Gastrocnemius medialis (tissue), 4 donors: ENCODE results near the gene PRR5L. TPM values are rescaled to one million over a fixed set of nuclear protein-coding genes. Genes with fewer than 3 reads are reported as not detected.

Experiments
- ATAC-seq, 2 donors: fragments of 150-250 bp; one replicate each; pipeline ENCODE4 v1.9.1; 2016
- DNase-seq, 2 donors: peaks; one replicate each; pipeline ENCODE4 v3.0.0-alpha.2; 2019
- H3K27ac ChIP-seq, 4 donors: fragments of 200-600 bp; sonication (generic); 1 replicate in 1 of 4; 2 replicates in 3 of 4; pipeline ENCODE4 v1.5.1; 2016 to 2018; ENCODE audit warnings: mild to moderate bottlenecking in 2 of 4, moderate library complexity in 1 of 4
- H3K27me3 ChIP-seq, 3 donors: fragments of 200-600 bp; sonication (generic) in 2 of 3; 1 replicate in 1 of 3; 2 replicates in 2 of 3; pipeline versions ENCODE4 v1.5.1 to v1.6.0; 2016 to 2019; ENCODE audit warnings: mild to moderate bottlenecking in 1 of 3, moderate library complexity in 1 of 3
- H3K36me3 ChIP-seq, 2 donors: fragments of 200-600 bp; sonication (generic) in 1 of 2; one replicate each; pipeline ENCODE4 v1.5.1; 2017 to 2018
- H3K4me1 ChIP-seq, 2 donors: fragments of 200-600 bp; sonication (generic) in 1 of 2; one replicate each; pipeline ENCODE4 v1.5.1; 2016 to 2017; ENCODE audit warnings: mild to moderate bottlenecking in 2 of 2
- H3K4me3 ChIP-seq, 4 donors: fragments of 200-600 bp; sonication (generic) in 3 of 4; 1 replicate in 1 of 4; 2 replicates in 3 of 4; pipeline ENCODE4 v1.5.1; 2016 to 2019; ENCODE audit warnings: mild to moderate bottlenecking in 2 of 4
- H3K9me3 ChIP-seq, 3 donors: fragments of 200-600 bp; sonication (generic) in 2 of 3; 1 replicate in 1 of 3; 2 replicates in 2 of 3; pipeline ENCODE4 v1.5.1; 2016 to 2019
- CTCF ChIP-seq, 5 experiments: fragments of 450-650 bp in 3 of 5; fragments of 200-600 bp in 2 of 5; sonication (generic) in 2 of 5; IDR thresholded peaks in 4 of 5; conservative IDR thresholded peaks in 1 of 5; 1 replicate in 4 of 5; 2 replicates in 1 of 5; pipeline ENCODE4 v1.5.1; 2016 to 2019; ENCODE audit warnings: antibody characterized with exemption in 5 of 5, mild to moderate bottlenecking in 3 of 5, moderate library complexity in 3 of 5
- POLR2A ChIP-seq, 2 donors: fragments of 450-650 bp; IDR thresholded peaks; one replicate each; pipeline ENCODE4 v1.6.1; 2017; ENCODE audit warnings: antibody characterized with exemption in 2 of 2, mild to moderate bottlenecking in 2 of 2, moderate library complexity in 2 of 2
- in situ Hi-C, 4 donors: fragments of 200-750 bp; cut with MboI; loops; one replicate each; pipeline versions ENCODE4 v1.15.0 to v1.8.0; 2017; ENCODE audit warnings: low sequenced_read_pairs in 4 of 4
- intact Hi-C: fragments of 100-400 bp; cut with DNase I; formaldehyde crosslinking; loops from one replicate; pipeline ENCODE4 v1.15.1; 2023; ENCODE audit warnings: low total_unique reads
- total RNA-seq, 4 donors: library from RNA; depleted of rRNA; stranded (reverse); fragments of >200 nt; gene quantifications; one replicate each; pipeline versions ENCODE4 v1.1.0 to v1.2.3, GENCODE V29; 2016

The PRR5L gene
- total RNA-seq, 4 donors from 2014 or later, result 0.46 to 3.2 (median 1.2) TPM

GRCh38 chr11:36376009-36376887 is 80.2 kb downstream of the PRR5L start:
- H3K9me3 ChIP-seq, result no peaks in the 10 kb centered on the region
- H3K4me1 ChIP-seq, result peaks cover 0 to 19% of the 10 kb centered on the region in 2 donors
- peaks cover 11 to 23% (median 11%) of the 10 kb centered on the region in 3 donors for H3K27me3 ChIP-seq
- H3K36me3 ChIP-seq, result no peaks in the 10 kb centered on the region
- intact Hi-C loops, result loop anchor here (5.0 kb wide), 1 partner anchor 101 kb away; no protein-coding TSS in a partner anchor
- DNase-seq, result no peak
- peak overlapping the region in 1 of 4 donors; percentile 44 for H3K27ac ChIP-seq
- peak in 1 of 2 donors; percentile 8 for ATAC-seq
- in situ Hi-C loops, result no loop called here
- H3K4me3 ChIP-seq, result peak overlapping the region; percentile 56 to 86 (median 66)
- TF ChIP-seq POLR2A (IDR thresholded peaks at IDR 0.05), result no peak
- TF ChIP-seq CTCF (IDR thresholded peaks at IDR 0.05 in 4 of 5, conservative IDR thresholded peaks at IDR 0.05 in 1 of 5), result no peak

GRCh38 chr11:36376888-36377758 is 81.0 kb downstream of the PRR5L start:
- ATAC-seq (peak; percentile 74 to 78), DNase-seq (peak; percentile 26 to 45)
- peaks cover 11 to 23% (median 11%) of the 10 kb centered on the region in 3 donors for H3K27me3 ChIP-seq
- H3K27ac ChIP-seq, result peak overlapping the region in 2 of 4 donors; percentile 17 to 44
- no peaks in the 10 kb centered on the region for H3K9me3 ChIP-seq
- in situ Hi-C loops, result no loop called here
- H3K4me3 ChIP-seq, result peak overlapping the region; percentile 56 to 86 (median 66)
- H3K4me1 ChIP-seq, result peaks cover 0 to 19% of the 10 kb centered on the region in 2 donors
- no peak for TF ChIP-seq POLR2A (IDR thresholded peaks at IDR 0.05)
- peak; percentile 14 to 66 (median 45) for TF ChIP-seq CTCF (IDR thresholded peaks at IDR 0.05 in 4 of 5, conservative IDR thresholded peaks at IDR 0.05 in 1 of 5)
- intact Hi-C loops, result loop anchor here (5.0 kb wide), 1 partner anchor 100 kb away; no protein-coding TSS in a partner anchor
- no peaks in the 10 kb centered on the region for H3K36me3 ChIP-seq

- no peak for ATAC-seq
- Histone ChIP-seq H3K4me3 (peak overlapping the region; percentile 56 to 86 (median 66)), H3K9me3 (no peaks in the 10 kb centered on the region), H3K36me3 (no peaks in the 10 kb centered on the region), H3K4me1 (peaks cover 0 to 19% of the 10 kb centered on the region in 2 donors), H3K27me3 (peaks cover 11 to 23% (median 11%) of the 10 kb centered on the region in 3 donors), H3K27ac (peak overlapping the region in 1 of 4 donors; percentile 44)
- DNase-seq, result no peak
- in situ Hi-C loops, result no loop called here
- intact Hi-C loops, result loop anchor here (5.0 kb wide), 1 partner anchor 99 kb away; no protein-coding TSS in a partner anchor
- TF ChIP-seq CTCF (IDR thresholded peaks at IDR 0.05 in 4 of 5, conservative IDR thresholded peaks at IDR 0.05 in 1 of 5), result no peak
Observed at GRCh38 chr11:36377759-36378564, 81.9 kb downstream of the PRR5L start.

GRCh38 chr11:36379653-36380052 is 83.6 kb downstream of the PRR5L start:
- intact Hi-C loops, result loop anchor here (5.0 kb wide), 2 partner anchors 58 to 98 kb away; no protein-coding TSS in a partner anchor

More at GRCh38 chr11:36379653-36380052, 83.6 kb downstream of the PRR5L start:
- no peak for TF ChIP-seq CTCF (IDR thresholded peaks at IDR 0.05 in 4 of 5, conservative IDR thresholded peaks at IDR 0.05 in 1 of 5)
- no peak for TF ChIP-seq POLR2A (IDR thresholded peaks at IDR 0.05)
- no peaks in the 10 kb centered on the region for H3K9me3 ChIP-seq
- in situ Hi-C loops, result no loop called here
- no peak for DNase-seq
- no peak overlapping the region for H3K4me3 ChIP-seq
- no peak for ATAC-seq
- peaks cover 0 to 19% of the 10 kb centered on the region in 2 donors for H3K4me1 ChIP-seq
- H3K27ac ChIP-seq, result no peak overlapping the region
- H3K36me3 ChIP-seq, result no peaks in the 10 kb centered on the region
- peaks cover 11 to 19% (median 11%) of the 10 kb centered on the region in 3 donors for H3K27me3 ChIP-seq
